RWPE2 (cell line): ENCODE results near the gene OS9.

Source experiments
- ATAC-seq: fragments of 200-7000 bp; cut with Tn5 transposase; 3 replicates; pipeline ENCODE4 v1.9.1; 2021; ENCODE audit warnings: low read depth
- DNase-seq: peaks from one replicate; pipeline ENCODE4 v3.0.0-alpha.2; 2020; ENCODE audit warnings: low spot score
- H3K27ac ChIP-seq: fragments of 450-650 bp; 2 replicates; pipeline ENCODE4 v1.5.1; 2017; ENCODE audit warnings: mild to moderate bottlenecking; ENCODE audit not compliant: poor library complexity, severe bottlenecking
- H3K27me3 ChIP-seq: fragments of 250-450 bp; sonication (Bioruptor Pico); 2 replicates; pipeline ENCODE4 v1.5.1; 2021; ENCODE audit warnings: mild to moderate bottlenecking, moderate library complexity; ENCODE audit not compliant: insufficient read depth, poor library complexity, severe bottlenecking
- H3K36me3 ChIP-seq: fragments of 250-450 bp; sonication (Bioruptor Pico); 2 replicates; pipeline ENCODE4 v1.5.1; 2020; ENCODE audit warnings: low read depth, mild to moderate bottlenecking, moderate library complexity
- H3K4me1 ChIP-seq: fragments of 250-450 bp; sonication (Bioruptor Pico); 2 replicates; pipeline ENCODE4 v1.5.1; 2021; ENCODE audit warnings: mild to moderate bottlenecking, moderate library complexity; ENCODE audit not compliant: insufficient read depth, poor library complexity, severe bottlenecking
- H3K4me3 ChIP-seq: fragments of 250-450 bp; sonication (Bioruptor Pico); 2 replicates; pipeline ENCODE4 v1.5.1; 2021; ENCODE audit warnings: mild to moderate bottlenecking, moderate library complexity; ENCODE audit not compliant: severe bottlenecking
- H3K9me3 ChIP-seq: fragments of 250-450 bp; sonication (Bioruptor Pico); 2 replicates; pipeline ENCODE4 v1.5.1; 2021; ENCODE audit warnings: mild to moderate bottlenecking, moderate library complexity; ENCODE audit not compliant: severe bottlenecking
- TF ChIP-seq, protein P1 (sequence below): fragments of 450-650 bp; IDR thresholded peaks from one replicate; pipeline ENCODE4 v1.5.1; 2017; ENCODE audit warnings: mild to moderate bottlenecking, moderate library complexity; ENCODE audit not compliant: poor library complexity, severe bottlenecking

Gene OS9

DNA sequence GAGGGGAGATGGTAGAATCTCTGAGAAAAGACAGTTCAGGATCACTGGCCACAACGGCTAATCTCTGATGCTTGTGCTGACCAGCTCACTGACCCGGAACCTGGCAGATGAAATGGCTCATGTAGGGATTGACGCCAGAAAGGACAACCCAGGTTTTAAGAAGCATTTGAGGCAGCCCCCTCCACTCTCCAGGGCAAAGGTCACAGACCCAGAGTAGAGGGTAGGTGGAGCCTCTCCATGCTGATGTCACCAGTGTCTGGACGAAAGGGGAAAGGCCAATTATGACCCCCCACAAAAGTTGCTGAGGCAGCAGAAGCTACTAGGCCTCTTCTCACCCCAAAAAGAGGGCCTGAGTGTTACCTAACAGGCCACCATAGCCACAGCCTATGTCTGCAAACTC is 76.8 kb downstream of the OS9 start:
- no peak overlapping the region for H3K4me3 ChIP-seq
- no peaks in the 10 kb centered on the region for H3K9me3 ChIP-seq
- peaks cover 32% of the 10 kb centered on the region for H3K36me3 ChIP-seq
- DNase-seq (no peak), ATAC-seq (no peak)
- peaks cover 4% of the 10 kb centered on the region for H3K4me1 ChIP-seq
- TF ChIP-seq, protein P1, sequence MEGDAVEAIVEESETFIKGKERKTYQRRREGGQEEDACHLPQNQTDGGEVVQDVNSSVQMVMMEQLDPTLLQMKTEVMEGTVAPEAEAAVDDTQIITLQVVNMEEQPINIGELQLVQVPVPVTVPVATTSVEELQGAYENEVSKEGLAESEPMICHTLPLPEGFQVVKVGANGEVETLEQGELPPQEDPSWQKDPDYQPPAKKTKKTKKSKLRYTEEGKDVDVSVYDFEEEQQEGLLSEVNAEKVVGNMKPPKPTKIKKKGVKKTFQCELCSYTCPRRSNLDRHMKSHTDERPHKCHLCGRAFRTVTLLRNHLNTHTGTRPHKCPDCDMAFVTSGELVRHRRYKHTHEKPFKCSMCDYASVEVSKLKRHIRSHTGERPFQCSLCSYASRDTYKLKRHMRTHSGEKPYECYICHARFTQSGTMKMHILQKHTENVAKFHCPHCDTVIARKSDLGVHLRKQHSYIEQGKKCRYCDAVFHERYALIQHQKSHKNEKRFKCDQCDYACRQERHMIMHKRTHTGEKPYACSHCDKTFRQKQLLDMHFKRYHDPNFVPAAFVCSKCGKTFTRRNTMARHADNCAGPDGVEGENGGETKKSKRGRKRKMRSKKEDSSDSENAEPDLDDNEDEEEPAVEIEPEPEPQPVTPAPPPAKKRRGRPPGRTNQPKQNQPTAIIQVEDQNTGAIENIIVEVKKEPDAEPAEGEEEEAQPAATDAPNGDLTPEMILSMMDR: no peak
- H3K27ac ChIP-seq: peak overlapping the region; percentile 81
- H3K27me3 ChIP-seq: no peaks in the 10 kb centered on the region
